Measurements from ENCODE around the gene TNKS1BP1. TPM values are rescaled to one million over a fixed set of nuclear protein-coding genes. Genes with fewer than 3 reads are reported as not detected.

The TNKS1BP1 gene
- total RNA-seq, 4 donors from 2014 or later = 93.9 to 215 (median 124) TPM

DNA sequence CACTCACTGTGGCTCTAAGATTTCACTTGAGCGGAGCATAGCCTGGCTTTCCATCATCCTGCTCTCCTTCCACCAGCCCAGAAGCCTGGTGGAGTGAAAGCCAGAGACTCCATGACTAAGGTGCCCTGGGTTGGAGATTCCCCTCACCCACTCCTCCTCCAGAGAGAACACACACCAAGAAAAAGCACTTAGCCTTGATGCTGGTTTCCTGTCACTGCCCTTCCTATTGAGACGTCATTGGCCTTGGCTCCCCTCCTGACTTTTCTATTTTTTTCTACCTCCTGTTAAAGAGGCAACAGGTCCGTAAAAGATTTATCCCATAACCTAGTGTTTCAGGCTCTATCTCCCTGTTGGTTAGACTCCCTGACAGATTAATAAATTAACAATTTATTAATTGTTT is 49.2 kb downstream of the TNKS1BP1 start:
- peak overlapping the region; percentile 20 to 48 (median 40) for H3K27ac ChIP-seq (replicated peaks in 1 of 4)
- 64% methylated on average over 3 of the region's 3 CpGs for WGBS
- peaks cover 14 to 35% (median 22%) of the 10 kb centered on the region in 4 donors for H3K4me1 ChIP-seq
- no peak for DNase-seq (ENCODE audit: extremely low spot score)
- H3K27me3 ChIP-seq = no peaks in the 10 kb centered on the region
- peaks cover 0 to 7% (median 0%) of the 10 kb centered on the region in 4 donors for H3K9me3 ChIP-seq
- intact Hi-C loops (cut with DNase I) = no loop called here
- H3K36me3 ChIP-seq = no peaks in the 10 kb centered on the region
- no peak overlapping the region for H3K4me3 ChIP-seq
- no peak for TF ChIP-seq POLR2AphosphoS5 (IDR thresholded peaks at IDR 0.05)
- TF ChIP-seq EP300 (IDR thresholded peaks at IDR 0.05) = no peak
- no peak for TF ChIP-seq POLR2A (IDR thresholded peaks at IDR 0.05; ENCODE audit: low read depth)
- TF ChIP-seq CTCF (IDR thresholded peaks at IDR 0.05) = no peak

GRCh38 chr11:57274904-57275498 is 49.8 kb downstream of the TNKS1BP1 start:
- H3K9me3 ChIP-seq = peaks cover 0 to 7% (median 0%) of the 10 kb centered on the region in 4 donors
- no peak for DNase-seq (ENCODE audit: extremely low spot score)
- H3K4me1 ChIP-seq = peaks cover 14 to 35% (median 22%) of the 10 kb centered on the region in 4 donors
- peak overlapping the region; percentile 20 to 48 (median 40) for H3K27ac ChIP-seq (replicated peaks in 1 of 4)
- H3K36me3 ChIP-seq = no peaks in the 10 kb centered on the region
- intact Hi-C loops (cut with DNase I) = no loop called here
- H3K27me3 ChIP-seq = no peaks in the 10 kb centered on the region
- 43% methylated on average over 1 of the region's 1 CpG for WGBS
- TF ChIP-seq POLR2AphosphoS5 (IDR thresholded peaks at IDR 0.05) (no peak), EP300 (IDR thresholded peaks at IDR 0.05) (no peak), CTCF (IDR thresholded peaks at IDR 0.05) (no peak), POLR2A (IDR thresholded peaks at IDR 0.05; ENCODE audit: low read depth) (no peak)
- H3K4me3 ChIP-seq = no peak overlapping the region

- H3K4me1 ChIP-seq = peaks cover 13 to 25% (median 16%) of the 10 kb centered on the region in 4 donors
- no peak overlapping the region for H3K4me3 ChIP-seq
- 94% methylated on average over 4 of the region's 4 CpGs for WGBS
- intact Hi-C loops (cut with DNase I) = no loop called here
- H3K27me3 ChIP-seq = no peaks in the 10 kb centered on the region
- H3K9me3 ChIP-seq = peaks cover 0 to 7% (median 0%) of the 10 kb centered on the region in 4 donors
- H3K27ac ChIP-seq (replicated peaks in 1 of 4) = no peak overlapping the region
- no peaks in the 10 kb centered on the region for H3K36me3 ChIP-seq
- DNase-seq (ENCODE audit: extremely low spot score) = no peak
- TF ChIP-seq POLR2AphosphoS5 (IDR thresholded peaks at IDR 0.05) = no peak
- no peak for TF ChIP-seq CTCF (IDR thresholded peaks at IDR 0.05)
- TF ChIP-seq POLR2A (IDR thresholded peaks at IDR 0.05; ENCODE audit: low read depth) = no peak
- no peak for TF ChIP-seq EP300 (IDR thresholded peaks at IDR 0.05)
These were observed 51.2 kb downstream of the TNKS1BP1 start for GRCh38 chr11:57273448-57274058.

- Histone ChIP-seq H3K27me3 (no peaks in the 10 kb centered on the region), H3K9me3 (peaks cover 0 to 10% (median 0%) of the 10 kb centered on the region in 4 donors), H3K27ac (replicated peaks in 1 of 4) (no peak overlapping the region), H3K4me3 (no peak overlapping the region), H3K36me3 (no peaks in the 10 kb centered on the region), H3K4me1 (peaks cover 0 to 4% (median 0%) of the 10 kb centered on the region in 4 donors)
- 64% methylated on average over 3 of the region's 3 CpGs for WGBS
- TF ChIP-seq POLR2A (IDR thresholded peaks at IDR 0.05; ENCODE audit: low read depth) (no peak), POLR2AphosphoS5 (IDR thresholded peaks at IDR 0.05) (peak in 1 of 2 donors; percentile 38)
- intact Hi-C loops (cut with DNase I) = no loop called here
- no peak for DNase-seq (ENCODE audit: extremely low spot score)
These were observed 55.2 kb downstream of the TNKS1BP1 start for GRCh38 chr11:57269571-57270021.

GRCh38 chr11:57266157-57266556 is 58.6 kb downstream of the TNKS1BP1 start:
- DNase-seq (ENCODE audit: extremely low spot score) = no peak
- H3K36me3 ChIP-seq = no peaks in the 10 kb centered on the region
- H3K9me3 ChIP-seq = peaks cover 0 to 4% (median 0%) of the 10 kb centered on the region in 4 donors
- H3K4me3 ChIP-seq = no peak overlapping the region
- TF ChIP-seq POLR2A (IDR thresholded peaks at IDR 0.05; ENCODE audit: low read depth) (no peak), POLR2AphosphoS5 (IDR thresholded peaks at IDR 0.05) (no peak), EP300 (IDR thresholded peaks at IDR 0.05) (no peak), CTCF (IDR thresholded peaks at IDR 0.05) (no peak)
- intact Hi-C loops (cut with DNase I) = no loop called here
- H3K27me3 ChIP-seq = no peaks in the 10 kb centered on the region
- no peak overlapping the region for H3K27ac ChIP-seq (replicated peaks in 1 of 4)
- peaks cover 0 to 28% (median 4%) of the 10 kb centered on the region in 4 donors for H3K4me1 ChIP-seq
